ENCODE measurements around the gene ICA1L. TPM values are rescaled to one million over a fixed set of nuclear protein-coding genes. Genes with fewer than 3 reads are reported as not detected.

The ICA1L gene
- total RNA-seq, 1 donor from 2014 or later, result 4.1 TPM

- no peaks in the 10 kb centered on the region for H3K9me3 Mint-ChIP-seq (ENCODE audit: unreplicated experiment)
- no peaks in the 10 kb centered on the region for H3K4me1 Mint-ChIP-seq (ENCODE audit: unreplicated experiment)
Measured at GRCh38 chr2:202763916-202764315, 107.7 kb downstream of the ICA1L start.

GRCh38 chr2:202762556-202762955 is 109.0 kb downstream of the ICA1L start:
- no peak for DNase-seq (ENCODE audit: low spot score)
- H3K27ac Mint-ChIP-seq (ENCODE audit: unreplicated experiment), result no peak overlapping the region
- no peak overlapping the region for H3K4me3 Mint-ChIP-seq (ENCODE audit: unreplicated experiment)
- H3K36me3 Mint-ChIP-seq (ENCODE audit: low read depth, unreplicated experiment), result peaks cover 21% of the 10 kb centered on the region
- peaks cover 1% of the 10 kb centered on the region for H3K27me3 Mint-ChIP-seq (ENCODE audit: unreplicated experiment)
- no peak for TF ChIP-seq CTCF (IDR thresholded peaks at IDR 0.05; ENCODE audit: unreplicated experiment)
- H3K9me3 Mint-ChIP-seq (ENCODE audit: unreplicated experiment), result no peaks in the 10 kb centered on the region
- no peaks in the 10 kb centered on the region for H3K4me1 Mint-ChIP-seq (ENCODE audit: unreplicated experiment)

More at GRCh38 chr2:202763916-202764315, 107.7 kb downstream of the ICA1L start:
- Mint-ChIP-seq H3K4me3 (ENCODE audit: unreplicated experiment) (no peak overlapping the region), H3K27me3 (ENCODE audit: unreplicated experiment) (peaks cover 1% of the 10 kb centered on the region), H3K27ac (ENCODE audit: unreplicated experiment) (no peak overlapping the region), H3K36me3 (ENCODE audit: low read depth, unreplicated experiment) (peaks cover 21% of the 10 kb centered on the region)
- no peak for DNase-seq (ENCODE audit: low spot score)
- TF ChIP-seq CTCF (IDR thresholded peaks at IDR 0.05; ENCODE audit: unreplicated experiment), result no peak

- no peak for TF ChIP-seq CTCF (IDR thresholded peaks at IDR 0.05; ENCODE audit: unreplicated experiment)
- Mint-ChIP-seq H3K4me3 (ENCODE audit: unreplicated experiment) (no peak overlapping the region), H3K27ac (ENCODE audit: unreplicated experiment) (no peak overlapping the region), H3K27me3 (ENCODE audit: unreplicated experiment) (peaks cover 1% of the 10 kb centered on the region), H3K4me1 (ENCODE audit: unreplicated experiment) (no peaks in the 10 kb centered on the region), H3K36me3 (ENCODE audit: low read depth, unreplicated experiment) (peaks cover 18% of the 10 kb centered on the region), H3K9me3 (ENCODE audit: unreplicated experiment) (no peaks in the 10 kb centered on the region)
- no peak for DNase-seq (ENCODE audit: low spot score)
Measured at GRCh38 chr2:202760848-202761247, 110.7 kb downstream of the ICA1L start.

GRCh38 chr2:202758604-202759003 is 113.0 kb downstream of the ICA1L start:
- no peak for TF ChIP-seq CTCF (IDR thresholded peaks at IDR 0.05; ENCODE audit: unreplicated experiment)
- Mint-ChIP-seq H3K27ac (ENCODE audit: unreplicated experiment) (no peak overlapping the region), H3K4me1 (ENCODE audit: unreplicated experiment) (no peaks in the 10 kb centered on the region), H3K36me3 (ENCODE audit: low read depth, unreplicated experiment) (peaks cover 11% of the 10 kb centered on the region), H3K27me3 (ENCODE audit: unreplicated experiment) (peaks cover 1% of the 10 kb centered on the region), H3K4me3 (ENCODE audit: unreplicated experiment) (no peak overlapping the region), H3K9me3 (ENCODE audit: unreplicated experiment) (no peaks in the 10 kb centered on the region)
- DNase-seq (ENCODE audit: low spot score), result no peak

GRCh38 chr2:202758128-202758527 is 113.4 kb downstream of the ICA1L start:
- no peak overlapping the region for H3K4me3 Mint-ChIP-seq (ENCODE audit: unreplicated experiment)
- peaks cover 1% of the 10 kb centered on the region for H3K27me3 Mint-ChIP-seq (ENCODE audit: unreplicated experiment)
- DNase-seq (ENCODE audit: low spot score), result no peak
- H3K36me3 Mint-ChIP-seq (ENCODE audit: low read depth, unreplicated experiment), result peaks cover 16% of the 10 kb centered on the region
- TF ChIP-seq CTCF (IDR thresholded peaks at IDR 0.05; ENCODE audit: unreplicated experiment), result no peak
- H3K27ac Mint-ChIP-seq (ENCODE audit: unreplicated experiment), result no peak overlapping the region
- no peaks in the 10 kb centered on the region for H3K4me1 Mint-ChIP-seq (ENCODE audit: unreplicated experiment)
- no peaks in the 10 kb centered on the region for H3K9me3 Mint-ChIP-seq (ENCODE audit: unreplicated experiment)

Measured in endothelial cell (in vitro differentiated cells).